Measurements from ENCODE around the gene EIF2A. TPM values are rescaled to one million over a fixed set of nuclear protein-coding genes. Genes with fewer than 3 reads are reported as not detected.
"Not testable (repeated sequence)": the region's sequence is repeated elsewhere in the genome, so short reads cannot be mapped to it uniquely, and the experiment has no call there.

Gene EIF2A
- total RNA-seq, 1 donor from 2014 or later = 65.7 TPM

GRCh38 chr3:150588027-150588830, 41.6 kb downstream of the EIF2A start:
- no peaks in the 10 kb centered on the region for H3K9me3 Mint-ChIP-seq
- peaks cover 8% of the 10 kb centered on the region for H3K36me3 Mint-ChIP-seq (ENCODE audit: low read depth)
- no peak for DNase-seq (ENCODE audit: low read depth, low spot score)
- no peak for TF ChIP-seq CTCF (conservative IDR thresholded peaks at IDR 0.05)
- no peaks in the 10 kb centered on the region for H3K27me3 Mint-ChIP-seq (ENCODE audit: low read depth)
- H3K4me1 Mint-ChIP-seq = no peaks in the 10 kb centered on the region
- no peak overlapping the region for H3K27ac Mint-ChIP-seq (ENCODE audit: unreplicated experiment)
- no peak overlapping the region for H3K4me3 Mint-ChIP-seq

- H3K27me3 Mint-ChIP-seq (ENCODE audit: low read depth) = no peaks in the 10 kb centered on the region
- H3K27ac Mint-ChIP-seq (ENCODE audit: unreplicated experiment) = no peak overlapping the region
- no peak for TF ChIP-seq CTCF (conservative IDR thresholded peaks at IDR 0.05)
- no peak for DNase-seq (ENCODE audit: low read depth, low spot score)
- H3K9me3 Mint-ChIP-seq = no peaks in the 10 kb centered on the region
- no peaks in the 10 kb centered on the region for H3K4me1 Mint-ChIP-seq
- H3K4me3 Mint-ChIP-seq = no peak overlapping the region
- H3K36me3 Mint-ChIP-seq (ENCODE audit: low read depth) = peaks cover 8% of the 10 kb centered on the region
Observed at GRCh38 chr3:150589759-150590158, 43.2 kb downstream of the EIF2A start.

GRCh38 chr3:150594150-150594549, 47.6 kb downstream of the EIF2A start:
- Mint-ChIP-seq H3K36me3 (ENCODE audit: low read depth) (peaks cover 4% of the 10 kb centered on the region), H3K9me3 (no peaks in the 10 kb centered on the region)
- no peak for TF ChIP-seq CTCF (conservative IDR thresholded peaks at IDR 0.05)

GRCh38 chr3:150597646-150598045, 51.1 kb downstream of the EIF2A start:
- Mint-ChIP-seq H3K27me3 (ENCODE audit: low read depth) (no peaks in the 10 kb centered on the region), H3K4me1 (peaks cover 34% of the 10 kb centered on the region), H3K4me3 (no peak overlapping the region), H3K27ac (ENCODE audit: unreplicated experiment) (no peak overlapping the region), H3K9me3 (no peaks in the 10 kb centered on the region), H3K36me3 (ENCODE audit: low read depth) (peaks cover 2% of the 10 kb centered on the region)
- no peak for DNase-seq (ENCODE audit: low read depth, low spot score)
- no peak for TF ChIP-seq CTCF (conservative IDR thresholded peaks at IDR 0.05)

More at GRCh38 chr3:150594150-150594549, 47.6 kb downstream of the EIF2A start:
- H3K4me3 Mint-ChIP-seq = no peak overlapping the region
- H3K4me1 Mint-ChIP-seq = peaks cover under 1% of the 10 kb centered on the region
- DNase-seq (ENCODE audit: low read depth, low spot score) = no peak
- H3K27me3 Mint-ChIP-seq (ENCODE audit: low read depth) = no peaks in the 10 kb centered on the region
- no peak overlapping the region for H3K27ac Mint-ChIP-seq (ENCODE audit: unreplicated experiment)

- Mint-ChIP-seq H3K9me3 (peaks cover 2% of the 10 kb centered on the region), H3K4me1 (peaks cover 47% of the 10 kb centered on the region), H3K36me3 (ENCODE audit: low read depth) (peaks cover 6% of the 10 kb centered on the region), H3K27ac (ENCODE audit: unreplicated experiment) (peak overlapping the region; percentile 63), H3K4me3 (peak overlapping the region; percentile 16), H3K27me3 (ENCODE audit: low read depth) (no peaks in the 10 kb centered on the region)
- TF ChIP-seq CTCF (conservative IDR thresholded peaks at IDR 0.05) = no peak
- no peak for DNase-seq (ENCODE audit: low read depth, low spot score)
Observed at GRCh38 chr3:150599611-150600297, 53.2 kb downstream of the EIF2A start.

- DNase-seq (ENCODE audit: low read depth, low spot score); H3K36me3 Mint-ChIP-seq (ENCODE audit: low read depth); H3K27ac Mint-ChIP-seq (ENCODE audit: unreplicated experiment); H3K9me3 Mint-ChIP-seq; H3K27me3 Mint-ChIP-seq (ENCODE audit: low read depth): not testable (repeated sequence)
- Mint-ChIP-seq H3K4me1 (peaks cover 52% of the 10 kb centered on the region), H3K4me3 (peak overlapping the region; percentile 97)
Observed at GRCh38 chr3:150600647-150601530, 54.3 kb downstream of the EIF2A start.
